Spleen (tissue), 11 donors: ENCODE data around the gene GPRIN3. TPM values are rescaled to one million over a fixed set of nuclear protein-coding genes. Genes with fewer than 3 reads are reported as not detected.

Experiments used
- DNase-seq: peaks from one replicate; pipeline ENCODE4 v3.0.0-alpha.2; 2020
- H3K27ac ChIP-seq, 8 donors: fragments of 200-600 bp; sonication (generic) in 7 of 8; 1 replicate in 4 of 8; 2 replicates in 4 of 8; pipeline versions ENCODE4 v1.5.0 to v1.8.0; 2016 to 2021; ENCODE audit warnings: inconsistent platforms in 4 of 8, mild to moderate bottlenecking in 4 of 8, moderate library complexity in 1 of 8
- H3K27me3 ChIP-seq, 7 donors: fragments of 200-600 bp; sonication (generic) in 6 of 7; replicated peaks in 1 of 7; 1 replicate in 4 of 7; 2 replicates in 3 of 7; pipeline versions ENCODE4 v1.5.0 to v1.8.0; 2016 to 2021; ENCODE audit warnings: inconsistent platforms in 3 of 7, mild to moderate bottlenecking in 1 of 7
- H3K36me3 ChIP-seq, 6 donors: fragments of 200-600 bp; sonication (generic) in 5 of 6; 1 replicate in 4 of 6; 2 replicates in 2 of 6; pipeline versions ENCODE4 v1.5.0 to v1.8.0; 2016 to 2021; ENCODE audit warnings: inconsistent platforms in 2 of 6
- H3K4me1 ChIP-seq, 6 donors: fragments of 200-600 bp; sonication (generic) in 5 of 6; 1 replicate in 3 of 6; 2 replicates in 3 of 6; pipeline versions ENCODE4 v1.5.0 to v1.8.0; 2016 to 2021; ENCODE audit warnings: inconsistent platforms in 3 of 6
- H3K4me3 ChIP-seq, 8 donors: fragments of 200-600 bp; sonication (generic) in 7 of 8; 1 replicate in 4 of 8; 2 replicates in 4 of 8; pipeline versions ENCODE4 v1.5.0 to v1.8.0; 2016 to 2021; ENCODE audit warnings: inconsistent platforms in 4 of 8, mild to moderate bottlenecking in 4 of 8, moderate library complexity in 2 of 8
- H3K9me3 ChIP-seq, 8 donors: fragments of 200-600 bp; sonication (generic) in 7 of 8; 1 replicate in 4 of 8; 2 replicates in 4 of 8; pipeline versions ENCODE4 v1.5.0 to v1.8.0; 2016 to 2021; ENCODE audit warnings: inconsistent platforms in 4 of 8
- POLR2A ChIP-seq, 3 donors: fragments of 450-650 bp; IDR thresholded peaks; one replicate each; pipeline ENCODE4 v1.5.1; 2017; ENCODE audit warnings: antibody characterized with exemption in 3 of 3, mild to moderate bottlenecking in 1 of 3
- POLR2AphosphoS5 ChIP-seq, 3 donors: sonication (generic); formaldehyde crosslinking; IDR thresholded peaks; one replicate each; pipeline ENCODE4 v1.5.1; 2017; ENCODE audit warnings: antibody characterized with exemption in 3 of 3
- WGBS, 5 donors: extraction: QIAGEN DNeasy Blood & Tissue Kit in 3 of 5; methylation state at CpG; one replicate each; pipeline versions ENCODE4 v1.1.5 to v1.1.7; 2013 to 2018; 5-methylcytosine and 5-hydroxymethylcytosine counted together
- intact Hi-C: fragments of 100-400 bp; cut with DNase I; formaldehyde crosslinking; loops from one replicate; pipeline ENCODE4 v1.15.0; 2023; ENCODE audit warnings: low total_unique reads
- polyA plus RNA-seq, 3 donors: library from polyadenylated mRNA; stranded (reverse); fragments of 200-250 nt; gene quantifications; one replicate each; pipeline ENCODE4 v1.2.1, GENCODE V29; 2013
- total RNA-seq, 7 donors: library from RNA; depleted of rRNA in 3 of 7; stranded (reverse); fragments of >200 nt in 3 of 7; fragmentation: NEBNext Ultra II Directional in 4 of 7; extraction: Animal tissue kit (Norgen Biotek cat#: 25700) in 4 of 7; gene quantifications; one replicate each; pipeline versions ENCODE4 v1.1.0 to v1.2.1, GENCODE V29; 2016 to 2021
- TF ChIP-seq, protein P1 (sequence below), 11 experiments: fragments of 200-600 bp in 7 of 11; fragments of 450-650 bp in 4 of 11; sonication (generic) in 4 of 11; IDR thresholded peaks in 8 of 11; conservative IDR thresholded peaks in 3 of 11; 1 replicate in 7 of 11; 2 replicates in 4 of 11; pipeline versions ENCODE4 v1.4.0 to v1.8.0; 2016 to 2021; ENCODE audit warnings: antibody characterized with exemption in 11 of 11, inconsistent platforms in 4 of 11, mild to moderate bottlenecking in 1 of 11
- donor health status: healthy with polysubstance abuse.
- donor health status: DM: no; HTN: no; CAD: no; lungs with moderate emphysema.
- donor health status: DM: no; HTN: no; CAD: no.
- donor health status: Bipolar disorder and iron deficiency.
- donor health status: healthy.
- donor health status: DM: no; HTN: no; CAD: no.
- donor health status: DM: yes; HTN: yes; CAD: no.

The GPRIN3 gene
- total and polyA plus RNA-seq, 10 donors, result 1.6 to 40.2 (median 24.8) TPM

DNA sequence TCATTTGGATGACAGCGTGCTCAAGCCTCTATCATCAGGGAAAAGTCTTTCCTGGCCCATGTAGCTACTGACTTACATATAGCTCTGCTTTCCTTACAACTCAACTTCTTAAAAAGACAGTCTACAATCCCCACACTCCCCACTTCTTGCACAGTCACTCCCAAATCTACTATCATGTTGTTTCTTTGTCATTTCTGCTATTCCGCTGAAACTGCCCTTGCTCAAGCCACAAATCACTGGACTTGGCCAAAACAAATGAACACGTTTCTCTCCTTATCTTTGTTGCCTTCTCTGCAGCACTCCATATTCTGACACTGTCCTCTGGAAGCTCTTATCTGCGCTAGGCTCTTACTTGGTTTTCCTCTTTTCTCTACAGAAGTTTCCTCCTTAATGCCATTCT, 28.2 kb downstream of the GPRIN3 start:
- Histone ChIP-seq H3K9me3 (no peaks in the 10 kb centered on the region), H3K27me3 (no peaks in the 10 kb centered on the region), H3K4me3 (no peak overlapping the region), H3K4me1 (peaks cover 0 to 35% (median 14%) of the 10 kb centered on the region in 6 donors), H3K36me3 (no peaks in the 10 kb centered on the region), H3K27ac (no peak overlapping the region)
- DNase-seq, result no peak
- no peak for TF ChIP-seq POLR2A (IDR thresholded peaks at IDR 0.05)
- TF ChIP-seq POLR2AphosphoS5 (IDR thresholded peaks at IDR 0.05), result no peak
- TF ChIP-seq, protein P1, sequence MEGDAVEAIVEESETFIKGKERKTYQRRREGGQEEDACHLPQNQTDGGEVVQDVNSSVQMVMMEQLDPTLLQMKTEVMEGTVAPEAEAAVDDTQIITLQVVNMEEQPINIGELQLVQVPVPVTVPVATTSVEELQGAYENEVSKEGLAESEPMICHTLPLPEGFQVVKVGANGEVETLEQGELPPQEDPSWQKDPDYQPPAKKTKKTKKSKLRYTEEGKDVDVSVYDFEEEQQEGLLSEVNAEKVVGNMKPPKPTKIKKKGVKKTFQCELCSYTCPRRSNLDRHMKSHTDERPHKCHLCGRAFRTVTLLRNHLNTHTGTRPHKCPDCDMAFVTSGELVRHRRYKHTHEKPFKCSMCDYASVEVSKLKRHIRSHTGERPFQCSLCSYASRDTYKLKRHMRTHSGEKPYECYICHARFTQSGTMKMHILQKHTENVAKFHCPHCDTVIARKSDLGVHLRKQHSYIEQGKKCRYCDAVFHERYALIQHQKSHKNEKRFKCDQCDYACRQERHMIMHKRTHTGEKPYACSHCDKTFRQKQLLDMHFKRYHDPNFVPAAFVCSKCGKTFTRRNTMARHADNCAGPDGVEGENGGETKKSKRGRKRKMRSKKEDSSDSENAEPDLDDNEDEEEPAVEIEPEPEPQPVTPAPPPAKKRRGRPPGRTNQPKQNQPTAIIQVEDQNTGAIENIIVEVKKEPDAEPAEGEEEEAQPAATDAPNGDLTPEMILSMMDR (IDR thresholded peaks at IDR 0.05 in 8 of 11, conservative IDR thresholded peaks at IDR 0.05 in 3 of 11), result no peak
- intact Hi-C loops, result no loop called here
- WGBS, 5 donors, result 72 to 89% (median 83%) methylated on average over 4 of the region's 4 CpGs

- H3K4me3 ChIP-seq, result no peak overlapping the region
- 82 to 94% (median 90%) methylated on average over 5 of the region's 5 CpGs for WGBS, 5 donors
- no peaks in the 10 kb centered on the region for H3K36me3 ChIP-seq
- TF ChIP-seq POLR2AphosphoS5 (IDR thresholded peaks at IDR 0.05) (no peak), POLR2A (IDR thresholded peaks at IDR 0.05) (no peak)
- TF ChIP-seq, protein P1 (IDR thresholded peaks at IDR 0.05 in 8 of 11, conservative IDR thresholded peaks at IDR 0.05 in 3 of 11), result no peak
- no peaks in the 10 kb centered on the region for H3K9me3 ChIP-seq
- intact Hi-C loops, result no loop called here
- DNase-seq, result no peak
- no peaks in the 10 kb centered on the region for H3K27me3 ChIP-seq
- peaks cover 0 to 28% (median 4%) of the 10 kb centered on the region in 6 donors for H3K4me1 ChIP-seq
- no peak overlapping the region for H3K27ac ChIP-seq
Measured at GRCh38 chr4:89277412-89277811, 30.2 kb downstream of the GPRIN3 start.

DNA sequence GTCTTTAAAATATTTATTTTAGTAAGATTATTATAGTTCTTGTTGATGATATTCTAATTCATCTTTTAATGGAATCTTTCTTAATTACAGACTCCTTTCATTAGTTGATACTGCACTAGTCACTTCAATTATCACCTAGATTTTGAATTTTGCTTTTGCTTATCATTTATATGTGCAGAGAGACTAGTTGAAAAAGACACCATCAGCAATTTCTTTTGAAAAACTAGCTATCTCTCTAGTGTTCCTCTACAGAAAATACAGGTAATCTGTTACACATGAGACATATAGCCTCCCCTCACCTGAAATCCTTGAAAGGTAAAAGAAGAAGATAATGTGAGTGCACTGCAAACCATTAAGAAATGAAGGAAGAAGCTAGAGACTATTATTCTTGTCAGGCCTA, 31.3 kb downstream of the GPRIN3 start:
- H3K36me3 ChIP-seq, result no peaks in the 10 kb centered on the region
- TF ChIP-seq, protein P1 (IDR thresholded peaks at IDR 0.05 in 8 of 11, conservative IDR thresholded peaks at IDR 0.05 in 3 of 11), result no peak
- no peak for TF ChIP-seq POLR2AphosphoS5 (IDR thresholded peaks at IDR 0.05)
- TF ChIP-seq POLR2A (IDR thresholded peaks at IDR 0.05), result no peak
- no peak overlapping the region for H3K4me3 ChIP-seq
- peaks cover 0 to 28% (median 4%) of the 10 kb centered on the region in 6 donors for H3K4me1 ChIP-seq
- H3K9me3 ChIP-seq, result no peaks in the 10 kb centered on the region
- DNase-seq, result no peak
- intact Hi-C loops, result no loop called here
- H3K27ac ChIP-seq, result no peak overlapping the region
- H3K27me3 ChIP-seq, result no peaks in the 10 kb centered on the region

DNA sequence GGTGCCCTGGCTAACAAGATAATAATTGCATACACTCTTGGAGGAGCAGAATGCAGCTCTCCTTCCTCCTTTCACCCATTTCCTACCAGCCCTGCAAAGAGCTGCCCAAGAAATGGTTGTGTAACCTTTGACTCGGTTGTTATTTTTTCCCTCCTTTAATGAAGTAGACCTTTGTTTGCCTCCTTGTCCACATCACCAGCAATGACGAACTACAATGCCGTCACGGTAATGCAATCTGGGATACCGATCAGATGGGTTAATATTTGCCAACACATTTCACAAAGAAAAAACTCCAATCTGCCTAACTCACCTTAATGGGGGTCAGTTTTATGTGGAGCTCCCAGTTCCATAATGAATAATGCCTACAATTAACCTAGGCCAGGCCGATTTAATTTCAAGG, 32.0 kb downstream of the GPRIN3 start:
- Histone ChIP-seq H3K9me3 (no peaks in the 10 kb centered on the region), H3K27me3 (no peaks in the 10 kb centered on the region), H3K4me1 (peaks cover 0 to 35% (median 4%) of the 10 kb centered on the region in 6 donors), H3K27ac (no peak overlapping the region), H3K36me3 (no peaks in the 10 kb centered on the region), H3K4me3 (no peak overlapping the region)
- no peak for DNase-seq
- intact Hi-C loops, result no loop called here
- no peak for TF ChIP-seq POLR2AphosphoS5 (IDR thresholded peaks at IDR 0.05)
- TF ChIP-seq, protein P1 (IDR thresholded peaks at IDR 0.05 in 8 of 11, conservative IDR thresholded peaks at IDR 0.05 in 3 of 11), result no peak
- TF ChIP-seq POLR2A (IDR thresholded peaks at IDR 0.05), result no peak
- WGBS, 5 donors, result 86 to 96% (median 90%) methylated on average over 6 of the region's 6 CpGs
